ENCODE data around the gene MORC3.

MORC3 gene

DNA sequence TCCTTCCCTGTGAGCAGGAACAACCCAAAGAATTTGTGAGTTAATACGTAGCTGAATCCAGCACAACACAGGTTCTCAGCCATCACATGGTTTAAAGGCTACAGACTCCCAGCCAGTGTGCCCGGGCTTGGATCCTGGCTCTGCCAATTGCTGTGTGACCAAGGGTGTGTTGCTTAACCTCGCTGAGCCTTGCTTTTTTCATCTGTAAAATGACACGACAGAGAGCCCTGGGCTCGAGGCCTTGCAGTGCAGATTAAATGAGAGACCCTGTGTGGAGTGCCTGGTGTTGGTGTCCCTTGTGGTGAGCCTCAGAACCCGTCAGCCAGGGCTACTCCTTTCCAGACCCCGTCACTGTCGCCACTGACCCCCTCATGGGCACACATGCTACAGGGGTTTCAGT is 104.6 kb downstream of the MORC3 start:
- Histone ChIP-seq H3K9me3 (no peaks in the 10 kb centered on the region), H3K27ac (no peak overlapping the region), H3K27me3 (peaks cover 14% of the 10 kb centered on the region), H3K36me3 (no peaks in the 10 kb centered on the region), H3K4me3 (ENCODE audit: low read depth in 1 of 2, low read length in 1 of 2) (no peak overlapping the region), H3K4me1 (ENCODE audit: control insufficient read depth in 1 of 2, insufficient read depth in 1 of 2, low read depth in 1 of 2, low read length in 1 of 2) (no peaks in the 10 kb centered on the region)
- TF ChIP-seq, protein P1, sequence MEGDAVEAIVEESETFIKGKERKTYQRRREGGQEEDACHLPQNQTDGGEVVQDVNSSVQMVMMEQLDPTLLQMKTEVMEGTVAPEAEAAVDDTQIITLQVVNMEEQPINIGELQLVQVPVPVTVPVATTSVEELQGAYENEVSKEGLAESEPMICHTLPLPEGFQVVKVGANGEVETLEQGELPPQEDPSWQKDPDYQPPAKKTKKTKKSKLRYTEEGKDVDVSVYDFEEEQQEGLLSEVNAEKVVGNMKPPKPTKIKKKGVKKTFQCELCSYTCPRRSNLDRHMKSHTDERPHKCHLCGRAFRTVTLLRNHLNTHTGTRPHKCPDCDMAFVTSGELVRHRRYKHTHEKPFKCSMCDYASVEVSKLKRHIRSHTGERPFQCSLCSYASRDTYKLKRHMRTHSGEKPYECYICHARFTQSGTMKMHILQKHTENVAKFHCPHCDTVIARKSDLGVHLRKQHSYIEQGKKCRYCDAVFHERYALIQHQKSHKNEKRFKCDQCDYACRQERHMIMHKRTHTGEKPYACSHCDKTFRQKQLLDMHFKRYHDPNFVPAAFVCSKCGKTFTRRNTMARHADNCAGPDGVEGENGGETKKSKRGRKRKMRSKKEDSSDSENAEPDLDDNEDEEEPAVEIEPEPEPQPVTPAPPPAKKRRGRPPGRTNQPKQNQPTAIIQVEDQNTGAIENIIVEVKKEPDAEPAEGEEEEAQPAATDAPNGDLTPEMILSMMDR (IDR thresholded peaks at IDR 0.05): no peak

DNA sequence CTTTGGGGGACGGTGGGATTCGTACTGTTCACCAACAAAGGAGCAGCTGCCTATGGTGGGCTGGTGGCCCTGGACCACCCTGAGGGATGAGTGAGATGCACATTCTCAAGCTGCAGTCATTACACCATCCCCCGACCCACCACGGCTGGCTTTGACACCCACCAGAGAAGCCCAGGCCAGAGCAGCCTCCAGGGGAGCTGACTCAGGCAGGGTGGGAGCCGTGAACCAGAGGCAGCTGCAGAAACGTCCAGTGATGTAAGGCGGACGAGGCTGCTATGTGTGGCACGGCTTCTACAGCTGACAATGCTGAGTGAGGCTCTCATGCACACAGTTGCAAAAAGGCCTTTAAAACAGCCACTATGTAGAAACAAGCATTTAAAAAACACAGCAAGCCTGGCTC is 105.3 kb downstream of the MORC3 start:
- Histone ChIP-seq H3K4me3 (ENCODE audit: low read depth in 1 of 2, low read length in 1 of 2) (no peak overlapping the region), H3K27ac (no peak overlapping the region), H3K36me3 (no peaks in the 10 kb centered on the region), H3K27me3 (peaks cover 21% of the 10 kb centered on the region), H3K4me1 (ENCODE audit: control insufficient read depth in 1 of 2, insufficient read depth in 1 of 2, low read depth in 1 of 2, low read length in 1 of 2) (peaks cover 4 to 5% of the 10 kb centered on the region in 2 experiments), H3K9me3 (no peaks in the 10 kb centered on the region)
- TF ChIP-seq, protein P1 (IDR thresholded peaks at IDR 0.05): no peak

All from neutrophil (primary cell).